Measurements from ENCODE around the gene MICALL2.

GRCh38 chr7:1483079-1483478, 23.8 kb upstream of the MICALL2 start:
- TF ChIP-seq USF2 (CRISPR knock-in tag; IDR thresholded peaks at IDR 0.05): no peak
- TF ChIP-seq CTCF (IDR thresholded peaks at IDR 0.05): no peak
- TF ChIP-seq ZNF423 (CRISPR knock-in tag; IDR thresholded peaks at IDR 0.05): no peak
